NCI-H1092 (cell line): ENCODE data around the gene ABCA1.

Experiments used
- DNase-seq: peaks from one replicate; lab custom pipeline; 2025; lab: John Stamatoyannopoulos, UW

ABCA1 gene

DNA sequence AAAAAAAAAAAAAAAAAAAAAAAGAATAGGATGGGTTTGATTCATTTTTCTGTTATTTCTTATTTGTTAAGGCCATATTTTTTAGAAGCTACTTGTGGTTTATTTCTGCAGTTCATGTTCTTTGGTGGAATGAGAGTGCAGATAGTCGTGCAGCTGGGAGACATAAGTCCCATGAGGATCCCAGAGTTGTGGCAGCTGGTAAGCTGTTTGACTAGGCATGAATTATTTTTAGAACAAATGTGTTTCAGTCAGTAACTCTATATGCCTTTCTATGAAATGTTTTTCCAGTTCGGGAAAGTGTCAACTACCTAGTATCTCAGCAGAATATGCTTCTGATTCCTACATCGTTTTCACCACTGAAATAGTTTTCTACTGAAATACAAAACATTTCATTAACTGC is 169.0 kb downstream of the ABCA1 start:
- DNase-seq: no peak

DNA sequence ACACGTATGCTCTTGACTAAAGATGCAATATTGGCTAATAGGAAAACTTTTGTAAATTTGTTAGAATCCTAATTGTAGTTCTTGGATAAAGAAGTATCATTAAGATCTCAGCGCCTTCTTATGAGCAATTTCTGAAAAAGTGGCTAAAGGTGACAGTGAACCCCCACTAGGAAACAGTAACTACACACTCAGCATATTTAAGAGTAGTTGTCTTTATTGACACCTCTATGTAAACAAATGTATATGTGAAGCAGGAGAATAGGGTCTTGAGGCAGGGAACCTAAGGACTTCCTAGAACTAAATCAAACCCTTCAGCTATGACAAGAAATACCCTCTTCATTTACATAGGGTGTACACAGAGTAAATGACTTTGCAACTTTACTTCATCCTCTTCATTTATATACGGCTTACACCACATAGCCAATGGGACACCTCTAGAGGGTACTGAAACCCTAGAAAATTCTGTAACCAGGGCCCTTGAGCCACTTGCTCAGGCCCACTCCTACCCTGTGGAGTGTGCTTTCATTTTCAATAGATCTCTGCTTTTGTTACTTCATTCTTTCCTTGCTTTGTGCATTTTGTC is 177.7 kb downstream of the ABCA1 start:
- DNase-seq: no peak

DNA sequence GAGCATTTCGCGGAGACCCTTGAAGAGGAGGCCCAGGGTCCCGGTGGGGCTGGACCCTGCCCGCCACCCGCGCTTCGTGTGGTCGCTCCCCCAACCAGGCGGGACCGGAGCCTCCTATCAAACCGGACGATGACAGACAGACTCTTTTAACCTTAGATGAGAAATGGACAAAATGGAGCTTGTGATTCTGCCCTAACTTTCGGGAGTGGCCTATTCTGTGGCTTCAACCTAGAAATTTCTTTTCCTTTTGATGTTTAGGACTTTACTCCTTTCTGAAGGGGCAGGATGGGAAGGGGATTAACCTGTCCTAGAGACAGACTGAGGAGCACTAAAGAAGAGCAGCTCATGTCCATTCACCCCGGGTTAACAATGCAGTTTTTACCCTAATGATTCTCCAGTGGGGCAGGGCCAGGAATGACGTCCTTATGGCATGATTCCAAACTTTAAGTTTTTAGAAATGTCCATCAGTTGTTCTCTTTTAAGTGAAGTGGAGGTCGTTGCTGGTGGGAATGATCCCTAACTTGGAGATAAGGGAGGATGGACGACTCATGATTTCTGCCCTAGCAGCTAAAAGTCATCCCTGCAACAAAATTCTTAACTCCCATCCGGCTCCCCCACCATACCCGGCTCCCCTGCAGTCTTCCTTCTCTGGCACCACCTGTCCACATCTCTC is 179.5 kb downstream of the ABCA1 start:
- DNase-seq: no peak

DNA sequence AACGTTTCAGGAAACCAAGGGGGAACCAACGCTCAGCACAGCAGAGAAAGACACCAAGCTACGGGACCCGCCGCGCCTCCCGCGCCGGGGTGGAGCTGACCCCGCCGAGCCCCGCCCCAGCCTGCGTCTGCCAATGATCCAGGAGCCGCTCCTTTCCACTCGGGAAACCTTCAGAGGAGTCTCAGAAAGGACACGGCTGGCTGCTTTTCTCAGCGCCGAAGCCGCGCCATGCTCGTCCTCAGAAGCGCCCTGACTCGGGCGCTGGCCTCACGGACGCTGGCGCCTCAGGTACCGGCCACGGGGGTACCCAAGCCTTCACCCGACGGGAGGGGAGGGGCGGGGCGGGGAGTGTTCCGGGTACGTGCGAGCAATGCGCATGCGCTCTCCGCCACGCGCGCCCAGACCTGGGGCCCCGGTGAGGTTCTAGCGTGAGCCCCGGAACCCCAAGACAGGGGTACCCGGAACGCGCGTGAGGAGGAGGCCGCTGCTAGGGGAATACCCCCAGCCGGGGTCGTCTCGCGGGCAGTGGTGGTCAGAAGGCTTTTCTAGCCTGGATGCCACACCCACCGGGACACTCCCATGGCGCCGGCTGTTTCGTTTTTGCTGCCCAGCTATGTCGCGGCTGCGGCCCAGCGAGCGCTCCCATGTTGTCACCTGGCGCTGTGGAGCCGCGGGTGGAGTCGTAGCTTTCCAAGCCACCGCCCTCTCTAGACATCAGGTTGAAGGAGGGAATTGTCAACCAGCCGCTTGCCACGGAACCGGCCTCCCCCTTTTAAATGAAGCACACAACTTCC is 180.2 kb downstream of the ABCA1 start, which contains the start of gene NIPSNAP3A:
Gene NIPSNAP3A, plus strand, starts transcription at position 119 of the 794 bp plus-strand sequence. Its CDS starts 110 bp downstream, at position 229.
- peak; percentile 80 for DNase-seq

DNA sequence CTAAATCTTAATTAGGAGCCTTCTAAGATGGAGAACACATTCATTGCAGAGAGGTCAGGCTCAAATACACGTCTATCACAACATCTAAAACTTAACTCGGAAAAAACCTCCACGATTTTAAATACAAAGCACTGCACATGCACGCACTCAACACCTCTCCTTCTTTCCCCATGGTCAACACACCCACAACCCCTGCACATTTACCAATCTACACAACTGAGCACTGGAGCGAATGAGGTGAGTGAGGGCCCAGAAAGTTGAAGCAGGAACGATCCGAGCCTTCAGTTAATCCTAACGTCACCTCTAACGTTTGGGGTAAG is 180.8 kb downstream of the ABCA1 start:
- no peak for DNase-seq

DNA sequence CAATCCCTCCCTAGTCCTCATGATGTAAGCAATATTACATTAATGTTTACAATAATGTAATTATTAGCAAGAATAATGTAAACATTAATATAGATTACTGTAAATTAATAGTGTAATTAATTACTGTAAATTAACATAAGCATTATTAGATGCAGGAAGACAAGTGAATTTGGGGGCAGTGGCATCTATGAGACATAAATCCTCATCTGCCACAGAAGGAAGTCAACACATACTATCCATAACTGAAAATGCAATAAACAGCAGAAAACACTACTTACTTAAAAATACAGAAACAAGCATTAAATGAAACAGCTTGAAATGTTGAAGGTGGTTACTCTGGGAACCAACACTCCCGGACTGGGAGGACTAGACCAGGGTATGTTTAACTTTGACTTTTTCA is 181.2 kb downstream of the ABCA1 start:
- no peak for DNase-seq

DNA sequence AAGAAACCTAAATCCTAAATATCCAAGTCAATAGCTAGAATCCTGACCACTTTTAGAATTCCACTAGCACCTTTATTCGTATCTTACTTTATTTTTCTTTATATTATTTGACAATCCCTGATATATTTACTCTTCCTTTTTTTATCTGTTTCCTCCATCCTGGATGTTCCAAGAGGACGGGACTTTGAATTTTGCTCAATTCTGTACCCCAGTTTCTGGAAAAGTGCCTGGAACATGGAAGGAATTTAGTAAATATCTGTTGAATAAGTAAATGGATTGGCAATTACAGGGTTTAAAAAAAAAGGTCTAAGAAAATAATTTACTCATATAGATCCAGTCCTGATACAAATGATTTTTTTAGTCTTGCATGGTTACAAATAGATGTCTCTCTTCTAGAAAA is 181.7 kb downstream of the ABCA1 start:
- DNase-seq: no peak

DNA sequence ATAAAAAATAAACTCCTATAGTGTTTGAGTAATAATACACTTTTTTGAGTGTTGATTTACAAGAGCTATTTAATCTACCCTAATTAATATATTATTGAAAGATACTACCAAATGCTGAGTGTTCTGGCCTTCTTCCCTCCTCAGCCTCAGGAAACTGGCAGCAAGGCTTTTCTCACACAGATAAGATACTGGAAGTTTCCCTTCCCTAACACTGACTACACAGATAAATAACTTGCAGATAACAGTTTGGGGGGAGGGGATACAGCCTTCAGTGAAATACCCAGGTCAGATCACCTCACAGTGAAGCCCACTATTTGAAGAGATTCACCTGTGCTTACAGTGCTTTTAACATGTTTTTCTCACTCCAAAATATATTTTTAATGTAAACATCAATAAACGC is 182.1 kb downstream of the ABCA1 start:
- DNase-seq: no peak

DNA sequence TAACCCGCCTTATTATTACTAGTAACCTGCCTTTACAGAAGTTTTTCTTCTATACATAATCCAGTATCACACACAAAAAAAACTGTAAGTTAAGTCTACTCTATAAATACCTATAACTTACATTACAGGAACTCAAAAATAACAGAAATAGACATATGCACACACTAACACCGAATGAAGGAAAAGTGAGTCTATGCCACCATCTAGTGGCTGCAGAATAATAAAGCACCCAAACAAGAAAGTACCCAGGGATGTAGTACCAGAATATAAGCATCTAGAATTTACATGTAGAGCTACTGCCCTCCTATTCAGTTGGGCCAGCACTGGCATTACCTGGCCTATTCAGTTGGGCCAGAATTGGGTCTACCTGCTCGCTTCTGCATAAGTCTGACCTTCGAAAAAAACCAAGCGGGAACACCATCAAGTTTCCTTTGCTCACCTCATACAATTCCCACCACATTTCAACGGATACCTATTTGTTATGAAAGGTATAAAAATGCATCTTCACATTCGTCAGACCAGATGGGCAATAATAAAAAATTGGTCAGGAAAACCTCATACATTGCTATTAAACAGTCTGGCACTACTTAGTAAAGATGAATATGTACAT is 184.5 kb downstream of the ABCA1 start:
- peak; percentile 22 for DNase-seq

DNA sequence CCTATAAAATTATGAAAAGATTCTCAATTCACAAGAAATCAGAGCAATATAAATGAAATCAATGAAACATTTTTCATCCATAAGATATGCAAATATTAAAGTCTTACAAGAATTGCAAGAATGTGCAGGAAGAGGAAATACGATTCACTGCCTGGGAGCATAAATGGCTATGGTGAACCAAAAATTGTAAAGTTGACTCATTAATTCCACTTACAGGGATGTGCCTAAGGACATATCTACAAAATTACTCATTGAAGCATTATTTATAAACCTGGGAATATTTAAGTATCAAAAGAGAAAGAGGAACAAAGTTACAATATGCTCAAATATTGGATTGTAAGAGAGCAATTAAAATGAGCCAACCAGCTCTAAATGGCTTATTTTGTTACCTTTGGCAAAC is 187.3 kb downstream of the ABCA1 start:
- no peak for DNase-seq

DNA sequence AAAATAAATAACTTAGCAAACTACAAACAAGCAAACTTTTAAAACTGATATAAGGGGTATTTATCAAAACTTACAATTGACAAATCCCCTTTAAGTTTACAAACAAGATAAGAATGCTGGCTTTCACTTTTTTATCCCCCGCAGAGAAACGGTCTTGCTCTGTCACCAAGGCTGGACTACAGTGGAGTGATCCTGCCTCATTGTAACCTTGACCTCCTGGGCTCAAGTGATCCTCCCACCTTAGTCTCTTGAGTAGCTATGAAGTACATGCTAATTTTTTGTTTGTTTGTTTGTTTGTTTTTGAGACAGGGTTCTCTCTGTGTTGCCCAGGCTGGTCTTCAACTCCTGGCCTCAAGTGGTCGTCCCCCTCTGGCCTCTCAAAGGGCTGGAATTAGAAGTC is 189.5 kb downstream of the ABCA1 start:
- DNase-seq: no peak
